ENCODE measurements around the gene LAMP1. TPM values are rescaled to one million over a fixed set of nuclear protein-coding genes. Genes with fewer than 3 reads are reported as not detected.

The LAMP1 gene
- total and polyA plus RNA-seq, 2 of the 4 experiments (the other 2 are of a cell fraction): 60.6 to 229 TPM

DNA sequence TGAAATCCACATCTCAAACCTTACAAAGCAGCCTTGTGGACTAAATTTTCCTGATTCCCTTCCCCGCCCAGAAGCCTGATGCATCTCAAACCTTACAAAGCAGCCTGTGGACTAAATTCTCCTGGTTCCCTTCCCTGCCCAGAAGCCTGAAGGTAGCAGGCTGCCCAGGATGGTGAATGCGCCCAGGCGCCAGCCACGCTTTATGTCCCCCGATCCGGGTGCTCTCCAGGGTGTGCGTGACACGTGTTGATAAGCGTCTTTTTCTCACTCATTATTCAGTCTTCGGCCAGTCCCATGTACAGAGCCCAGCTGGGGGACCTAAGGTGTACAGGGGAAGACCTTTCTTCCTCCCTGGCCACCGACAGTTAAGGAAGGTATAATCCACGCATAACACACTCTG is 31.8 kb downstream of the LAMP1 start:
- BruUV-seq (replicated peaks): no TSS peak
- H3K18ac ChIP-seq (ENCODE audit: low read depth, low read length): no peak overlapping the region

More for the DNA sequence above, 31.8 kb downstream of the LAMP1 start:
- H4K20me1 ChIP-seq (ENCODE audit: insufficient read depth, low read length): no peaks in the 10 kb centered on the region
- H2BK20ac ChIP-seq (ENCODE audit: low read depth, low read length): no peak overlapping the region
- no peak overlapping the region for H2BK120ac ChIP-seq (ENCODE audit: low read depth, low read length)
- 0 out of 4 replicates have a peak, but pooled peaks cover 0 to 1% of the 10 kb centered on the region in 2 experiments for H3K79me1 ChIP-seq (ENCODE audit: low read depth in 1 of 2, low read length in 2 of 2)
- TF ChIP-seq RFX5 (IDR thresholded peaks at IDR 0.05; ENCODE audit: low read depth, low read length) (no peak), RCOR1 (IDR thresholded peaks at IDR 0.05; ENCODE audit: insufficient replicate concordance, low read length) (no peak), RAD21 (IDR thresholded peaks at IDR 0.05; ENCODE audit: low read length) (no peak), CEBPB (IDR thresholded peaks at IDR 0.05; ENCODE audit: low read depth, low read length) (no peak), CHD1 (IDR thresholded peaks at IDR 0.05; ENCODE audit: low read depth, low read length) (no peak), POLR2A (IDR thresholded peaks at IDR 0.05; ENCODE audit: low read depth, low read length) (no peak), MAFK (IDR thresholded peaks at IDR 0.05; ENCODE audit: low read depth, low read length) (no peak), MXI1 (IDR thresholded peaks at IDR 0.05; ENCODE audit: borderline replicate concordance, low read depth, low read length) (no peak), MAZ (IDR thresholded peaks at IDR 0.05; ENCODE audit: borderline replicate concordance, low read depth, low read length) (no peak), BHLHE40 (IDR thresholded peaks at IDR 0.05; ENCODE audit: low read depth, low read length) (no peak), NFE2L2 (IDR thresholded peaks at IDR 0.05; ENCODE audit: low read depth, low read length) (no peak), SMC3 (IDR thresholded peaks at IDR 0.05; ENCODE audit: low read depth, low read length) (no peak), FOS (IDR thresholded peaks at IDR 0.05; ENCODE audit: low read depth, low read length) (no peak)
- TF ChIP-seq, protein P1, sequence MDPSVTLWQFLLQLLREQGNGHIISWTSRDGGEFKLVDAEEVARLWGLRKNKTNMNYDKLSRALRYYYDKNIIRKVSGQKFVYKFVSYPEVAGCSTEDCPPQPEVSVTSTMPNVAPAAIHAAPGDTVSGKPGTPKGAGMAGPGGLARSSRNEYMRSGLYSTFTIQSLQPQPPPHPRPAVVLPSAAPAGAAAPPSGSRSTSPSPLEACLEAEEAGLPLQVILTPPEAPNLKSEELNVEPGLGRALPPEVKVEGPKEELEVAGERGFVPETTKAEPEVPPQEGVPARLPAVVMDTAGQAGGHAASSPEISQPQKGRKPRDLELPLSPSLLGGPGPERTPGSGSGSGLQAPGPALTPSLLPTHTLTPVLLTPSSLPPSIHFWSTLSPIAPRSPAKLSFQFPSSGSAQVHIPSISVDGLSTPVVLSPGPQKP (IDR thresholded peaks at IDR 0.05; ENCODE audit: borderline replicate concordance, low read depth, low read length): no peak
- TF ChIP-seq, protein P2, sequence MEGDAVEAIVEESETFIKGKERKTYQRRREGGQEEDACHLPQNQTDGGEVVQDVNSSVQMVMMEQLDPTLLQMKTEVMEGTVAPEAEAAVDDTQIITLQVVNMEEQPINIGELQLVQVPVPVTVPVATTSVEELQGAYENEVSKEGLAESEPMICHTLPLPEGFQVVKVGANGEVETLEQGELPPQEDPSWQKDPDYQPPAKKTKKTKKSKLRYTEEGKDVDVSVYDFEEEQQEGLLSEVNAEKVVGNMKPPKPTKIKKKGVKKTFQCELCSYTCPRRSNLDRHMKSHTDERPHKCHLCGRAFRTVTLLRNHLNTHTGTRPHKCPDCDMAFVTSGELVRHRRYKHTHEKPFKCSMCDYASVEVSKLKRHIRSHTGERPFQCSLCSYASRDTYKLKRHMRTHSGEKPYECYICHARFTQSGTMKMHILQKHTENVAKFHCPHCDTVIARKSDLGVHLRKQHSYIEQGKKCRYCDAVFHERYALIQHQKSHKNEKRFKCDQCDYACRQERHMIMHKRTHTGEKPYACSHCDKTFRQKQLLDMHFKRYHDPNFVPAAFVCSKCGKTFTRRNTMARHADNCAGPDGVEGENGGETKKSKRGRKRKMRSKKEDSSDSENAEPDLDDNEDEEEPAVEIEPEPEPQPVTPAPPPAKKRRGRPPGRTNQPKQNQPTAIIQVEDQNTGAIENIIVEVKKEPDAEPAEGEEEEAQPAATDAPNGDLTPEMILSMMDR (conservative IDR thresholded peaks at IDR 0.05; ENCODE audit: low read depth, low read length): no peak
- TF ChIP-seq, protein P3, sequence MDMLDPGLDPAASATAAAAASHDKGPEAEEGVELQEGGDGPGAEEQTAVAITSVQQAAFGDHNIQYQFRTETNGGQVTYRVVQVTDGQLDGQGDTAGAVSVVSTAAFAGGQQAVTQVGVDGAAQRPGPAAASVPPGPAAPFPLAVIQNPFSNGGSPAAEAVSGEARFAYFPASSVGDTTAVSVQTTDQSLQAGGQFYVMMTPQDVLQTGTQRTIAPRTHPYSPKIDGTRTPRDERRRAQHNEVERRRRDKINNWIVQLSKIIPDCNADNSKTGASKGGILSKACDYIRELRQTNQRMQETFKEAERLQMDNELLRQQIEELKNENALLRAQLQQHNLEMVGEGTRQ (IDR thresholded peaks at IDR 0.05; ENCODE audit: low read depth, low read length): no peak
- no peak overlapping the region for H3K14ac ChIP-seq (replicated peaks; ENCODE audit: low read depth, low read length)
- no peak overlapping the region for H2AFZ ChIP-seq (replicated peaks; ENCODE audit: low read length, poor library complexity)
- WGBS, 2 experiments (ENCODE audit: extremely low coverage in 2 of 2, insufficient read length in 1 of 2): 100% methylated on average over 1 of the region's 12 CpGs; no CpG with 5 or more reads in 1 of the 2 experiments
- H4K5ac ChIP-seq (ENCODE audit: low read depth, low read length): no peak overlapping the region
- H3K4me1 ChIP-seq (ENCODE audit: control insufficient read depth, insufficient read depth, low read length): no peaks in the 10 kb centered on the region
- ATAC-seq (ENCODE audit: low read depth) (no peak), DNase-seq (no peak)
- no peak overlapping the region for H3K4me3 ChIP-seq (ENCODE audit: insufficient read depth, low read depth, low read length)
- ChIA-PET CTCF (interaction anchor here (1.0 kb wide), 1 partner anchor 9 kb away, joined by 3 read pairs; no protein-coding TSS in a partner anchor), POLR2A (ENCODE audit: unreplicated experiment) (no interaction called here)
- H3K4me2 ChIP-seq (ENCODE audit: low read depth, low read length): no peak overlapping the region
- no peak overlapping the region for H2BK5ac ChIP-seq (ENCODE audit: low read depth, low read length, poor library complexity, severe bottlenecking)
- intact Hi-C loops (cut with micrococcal nuclease): no loop called here
- peaks cover 3% of the 10 kb centered on the region for H3K36me3 ChIP-seq (ENCODE audit: control insufficient read depth, insufficient read depth, low read length)
- H3K23ac ChIP-seq (ENCODE audit: low read depth, low read length): no peak overlapping the region
- H2BK15ac ChIP-seq (ENCODE audit: low read depth, low read length): no peak overlapping the region
- in situ Hi-C loops (cut with MboI; ENCODE audit: low sequenced_read_pairs): no loop called here
- no peaks in the 10 kb centered on the region for H3K9me1 ChIP-seq (ENCODE audit: insufficient read depth, low read length)
- no peak overlapping the region for H3K56ac ChIP-seq (ENCODE audit: extremely low read depth, insufficient read depth, low read length)
- H4K91ac ChIP-seq (ENCODE audit: insufficient read depth, low read depth, low read length): no peak overlapping the region
- dilution Hi-C loops (cut with HindIII; ENCODE audit: low sequenced_read_pairs, unreplicated experiment): no loop called here
- no peak overlapping the region for H3K27ac ChIP-seq (ENCODE audit: insufficient read depth, low read length)
- H2AK5ac ChIP-seq (ENCODE audit: low read depth, low read length): no peak overlapping the region
- H3K4ac ChIP-seq (ENCODE audit: low read depth, low read length): no peak overlapping the region
- no peak overlapping the region for H4K8ac ChIP-seq (ENCODE audit: low read depth in 2 of 2, low read length in 2 of 2)
- H3K9ac ChIP-seq (ENCODE audit: low read depth, low read length): no peak overlapping the region
- no peak overlapping the region for H2AK9ac ChIP-seq (replicated peaks; ENCODE audit: low read depth, low read length, poor library complexity)
- H3K27me3 ChIP-seq (ENCODE audit: control insufficient read depth, insufficient read depth, low read length): peaks cover 2% of the 10 kb centered on the region; the same call in 1 of the 2 replicates
- no peaks in the 10 kb centered on the region for H3K9me3 ChIP-seq (ENCODE audit: control insufficient read depth, insufficient read depth, low read length)
